Neuron (in vitro differentiated cells): Measurements from ENCODE around the gene GPX3.

Experiments
- H2AFZ ChIP-seq: one replicate; pipeline ENCODE4 v1.6.1; 2013; ENCODE audit warnings: low read depth, mild to moderate bottlenecking, inconsistent platforms, low read length, moderate library complexity
- H3K27me3 ChIP-seq: one replicate; pipeline ENCODE4 v1.6.1; 2013; ENCODE audit warnings: low read length; ENCODE audit not compliant: insufficient read depth
- H3K36me3 ChIP-seq: one replicate; pipeline ENCODE4 v1.6.1; 2013; ENCODE audit warnings: low read length; ENCODE audit not compliant: insufficient read depth
- H3K4me1 ChIP-seq: one replicate; pipeline ENCODE4 v1.6.1; 2013; ENCODE audit warnings: low read length; ENCODE audit not compliant: insufficient read depth
- H3K4me3 ChIP-seq: 2 replicates; pipeline ENCODE4 v1.5.1; 2013; ENCODE audit warnings: mild to moderate bottlenecking, low read length, moderate library complexity
- H3K9me3 ChIP-seq: one replicate; pipeline ENCODE4 v1.6.1; 2013; ENCODE audit warnings: low read length

GPX3 gene

GRCh38 chr5:151042453-151043093, 22.2 kb downstream of the GPX3 start:
- Histone ChIP-seq H3K4me1 (no peaks in the 10 kb centered on the region), H2AFZ (no peak overlapping the region), H3K4me3 (no peak overlapping the region), H3K9me3 (no peaks in the 10 kb centered on the region), H3K27me3 (no peaks in the 10 kb centered on the region), H3K36me3 (peaks cover 33% of the 10 kb centered on the region)

- H3K27me3 ChIP-seq, result no peaks in the 10 kb centered on the region
- H3K4me1 ChIP-seq, result no peaks in the 10 kb centered on the region
- H3K36me3 ChIP-seq, result peaks cover 22% of the 10 kb centered on the region
- H3K4me3 ChIP-seq, result no peak overlapping the region
- no peak overlapping the region for H2AFZ ChIP-seq
- no peaks in the 10 kb centered on the region for H3K9me3 ChIP-seq
Observed at GRCh38 chr5:151047814-151048425, 27.5 kb downstream of the GPX3 start.

GRCh38 chr5:151048526-151048925, 28.1 kb downstream of the GPX3 start:
- Histone ChIP-seq H3K36me3 (peaks cover 21% of the 10 kb centered on the region), H3K4me3 (no peak overlapping the region), H3K4me1 (no peaks in the 10 kb centered on the region), H2AFZ (no peak overlapping the region), H3K9me3 (no peaks in the 10 kb centered on the region), H3K27me3 (no peaks in the 10 kb centered on the region)

GRCh38 chr5:151051066-151051930, 30.9 kb downstream of the GPX3 start:
- no peak overlapping the region for H2AFZ ChIP-seq
- no peaks in the 10 kb centered on the region for H3K27me3 ChIP-seq
- no peak overlapping the region for H3K4me3 ChIP-seq
- peaks cover 23% of the 10 kb centered on the region for H3K36me3 ChIP-seq
- no peaks in the 10 kb centered on the region for H3K9me3 ChIP-seq
- H3K4me1 ChIP-seq, result no peaks in the 10 kb centered on the region

DNA sequence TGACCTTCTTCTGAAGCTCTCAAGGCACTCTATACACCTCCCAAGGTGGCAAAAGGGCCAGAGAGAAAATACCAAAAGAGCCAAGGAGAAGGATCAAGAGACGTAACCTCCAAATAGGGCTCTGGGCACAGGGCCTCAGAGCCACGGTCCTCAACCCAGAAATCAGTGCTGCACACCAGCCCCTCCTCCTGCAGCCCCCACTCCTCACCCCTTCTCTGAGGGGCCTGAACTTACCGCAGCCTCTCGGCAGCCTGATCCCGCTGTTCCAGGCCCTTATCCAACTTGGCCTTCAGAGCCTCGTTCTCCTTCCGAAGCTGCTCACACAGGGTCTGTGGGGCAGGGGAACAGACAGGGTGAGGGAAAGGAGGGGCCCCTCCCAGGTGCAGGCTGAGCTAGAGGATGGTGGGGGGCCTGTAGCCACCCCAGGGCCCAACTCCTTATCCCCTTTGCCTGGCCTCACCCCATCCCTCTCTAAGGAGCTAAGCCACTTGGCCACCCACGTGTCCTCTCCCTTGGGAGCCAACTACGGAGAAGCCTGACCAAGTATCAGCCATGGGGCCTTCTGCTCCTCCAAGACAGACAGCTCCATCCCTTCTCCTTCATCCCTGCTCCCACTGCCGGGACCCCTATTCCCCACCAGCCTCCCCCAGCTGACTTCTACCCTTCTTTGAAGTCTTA, 31.7 kb downstream of the GPX3 start:
- no peaks in the 10 kb centered on the region for H3K4me1 ChIP-seq
- no peaks in the 10 kb centered on the region for H3K27me3 ChIP-seq
- H3K4me3 ChIP-seq, result no peak overlapping the region
- peaks cover 21% of the 10 kb centered on the region for H3K36me3 ChIP-seq
- H2AFZ ChIP-seq, result no peak overlapping the region
- no peaks in the 10 kb centered on the region for H3K9me3 ChIP-seq

GRCh38 chr5:151052836-151053235, 32.4 kb downstream of the GPX3 start:
- no peak overlapping the region for H2AFZ ChIP-seq
- no peaks in the 10 kb centered on the region for H3K4me1 ChIP-seq
- no peak overlapping the region for H3K4me3 ChIP-seq
- peaks cover 16% of the 10 kb centered on the region for H3K36me3 ChIP-seq
- H3K27me3 ChIP-seq, result no peaks in the 10 kb centered on the region
- no peaks in the 10 kb centered on the region for H3K9me3 ChIP-seq

DNA sequence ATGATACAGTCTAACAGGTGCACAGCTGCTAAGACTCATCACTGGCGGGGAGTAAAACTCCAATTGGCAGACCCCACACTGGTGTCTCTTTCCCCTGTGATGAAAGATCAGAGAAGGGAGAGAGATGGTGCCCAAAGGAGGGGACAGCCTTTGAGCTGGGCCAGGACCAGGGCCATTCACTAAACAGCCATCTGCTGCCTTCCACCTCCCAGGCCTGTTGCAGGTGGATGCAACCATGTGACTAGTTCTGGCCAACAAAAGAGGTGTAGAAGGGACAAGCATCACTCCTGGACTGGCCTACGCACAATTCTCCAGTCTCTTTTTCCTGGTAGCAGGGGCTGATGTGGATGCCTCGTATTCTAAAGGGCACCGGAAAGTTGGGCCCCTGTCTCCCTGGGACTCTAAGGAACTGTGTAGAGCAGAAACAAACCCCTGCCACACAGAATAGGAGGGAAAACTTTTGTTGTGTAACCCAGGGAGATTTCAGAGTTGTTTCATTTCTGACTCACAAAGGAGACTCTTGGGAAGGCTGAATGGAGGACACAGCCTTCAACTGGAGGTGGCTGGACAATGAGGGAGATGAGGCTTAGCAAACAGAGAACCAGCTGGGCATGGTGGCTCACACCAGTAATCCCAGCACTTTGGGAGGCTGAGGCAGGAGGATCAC, 33.5 kb downstream of the GPX3 start:
- no peaks in the 10 kb centered on the region for H3K9me3 ChIP-seq
- no peaks in the 10 kb centered on the region for H3K4me1 ChIP-seq
- no peaks in the 10 kb centered on the region for H3K27me3 ChIP-seq
- H2AFZ ChIP-seq, result no peak overlapping the region
- H3K36me3 ChIP-seq, result peaks cover 13% of the 10 kb centered on the region
- no peak overlapping the region for H3K4me3 ChIP-seq

DNA sequence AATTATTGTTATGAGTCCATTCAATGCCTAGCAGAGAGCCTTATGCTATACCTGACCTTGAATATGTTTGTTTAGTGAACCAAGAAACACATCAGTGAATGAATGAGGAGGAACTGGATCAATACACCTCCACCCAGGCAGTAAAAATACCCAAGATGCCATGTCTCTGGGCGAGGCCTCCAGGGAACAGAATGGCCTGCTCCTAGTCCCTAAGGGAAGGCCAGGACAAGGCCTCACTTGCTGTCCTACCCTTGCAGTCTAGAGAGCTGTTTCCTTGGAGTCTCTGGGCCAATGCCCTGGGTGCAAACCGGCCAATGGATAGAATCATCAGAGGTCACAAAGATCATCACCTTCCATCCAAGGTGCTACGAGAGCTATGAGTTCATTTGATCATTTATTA, 34.3 kb downstream of the GPX3 start:
- H3K36me3 ChIP-seq, result peaks cover 11% of the 10 kb centered on the region
- H3K4me3 ChIP-seq, result no peak overlapping the region
- H2AFZ ChIP-seq, result no peak overlapping the region
- H3K9me3 ChIP-seq, result no peaks in the 10 kb centered on the region
- no peaks in the 10 kb centered on the region for H3K4me1 ChIP-seq
- no peaks in the 10 kb centered on the region for H3K27me3 ChIP-seq

GRCh38 chr5:151055336-151055735, 34.9 kb downstream of the GPX3 start:
- no peaks in the 10 kb centered on the region for H3K27me3 ChIP-seq
- no peaks in the 10 kb centered on the region for H3K9me3 ChIP-seq
- no peak overlapping the region for H3K4me3 ChIP-seq
- peaks cover 15% of the 10 kb centered on the region for H3K36me3 ChIP-seq
- H2AFZ ChIP-seq, result no peak overlapping the region
- H3K4me1 ChIP-seq, result no peaks in the 10 kb centered on the region

GRCh38 chr5:151056379-151057325, 36.3 kb downstream of the GPX3 start:
- Histone ChIP-seq H3K9me3 (no peaks in the 10 kb centered on the region), H3K27me3 (no peaks in the 10 kb centered on the region), H3K4me1 (no peaks in the 10 kb centered on the region), H3K36me3 (peaks cover 16% of the 10 kb centered on the region), H2AFZ (no peak overlapping the region), H3K4me3 (no peak overlapping the region)

- Histone ChIP-seq H3K27me3 (no peaks in the 10 kb centered on the region), H2AFZ (no peak overlapping the region), H3K9me3 (no peaks in the 10 kb centered on the region), H3K4me1 (no peaks in the 10 kb centered on the region), H3K4me3 (no peak overlapping the region), H3K36me3 (peaks cover 22% of the 10 kb centered on the region)
Observed at GRCh38 chr5:151058301-151058700, 37.9 kb downstream of the GPX3 start.
